PFSK-1 (cell line): ENCODE results near the gene TLNRD1.

Experiments
- FOXP2 ChIP-seq: optimal IDR thresholded peaks from 2 replicates; pipeline ENCODE3; 2011; ENCODE audit warnings: borderline replicate concordance, control low read depth, inconsistent platforms; ENCODE audit not compliant: insufficient read depth; ENCODE audit errors: extremely low read length, extremely low read depth
- POLR2AphosphoS5 ChIP-seq: IDR thresholded peaks from 2 replicates; pipeline ENCODE4 v1.6.1; 2012; ENCODE audit warnings: low read depth, mild to moderate bottlenecking, control low read depth, low read length, moderate library complexity
- SIN3A ChIP-seq: IDR thresholded peaks from 2 replicates; pipeline ENCODE4 v1.6.1; 2012; ENCODE audit warnings: mild to moderate bottlenecking, low read length, moderate library complexity, borderline replicate concordance; ENCODE audit not compliant: insufficient read depth
- TAF1 ChIP-seq: IDR thresholded peaks from 2 replicates; pipeline ENCODE4 v1.6.1; 2012; ENCODE audit warnings: low read length, control low read depth, borderline replicate concordance; ENCODE audit not compliant: insufficient read depth
- TF ChIP-seq, protein P1 (sequence below), 2 experiments: IDR thresholded peaks; 2 replicates each; pipeline versions ENCODE4 v1.6.1 to v1.8.0; 2011 to 2012; ENCODE audit warnings: low read depth in 2 of 2, low read length in 2 of 2, control low read depth in 1 of 2, inconsistent platforms in 1 of 2, mild to moderate bottlenecking in 1 of 2, moderate library complexity in 1 of 2; ENCODE audit not compliant: insufficient read depth in 1 of 2

GRCh38 chr15:81000144-81000623 is 539 bp upstream of the TLNRD1 start:
- no peak for TF ChIP-seq POLR2AphosphoS5
- no peak for TF ChIP-seq TAF1
- no peak for TF ChIP-seq SIN3A
- TF ChIP-seq, protein P1, sequence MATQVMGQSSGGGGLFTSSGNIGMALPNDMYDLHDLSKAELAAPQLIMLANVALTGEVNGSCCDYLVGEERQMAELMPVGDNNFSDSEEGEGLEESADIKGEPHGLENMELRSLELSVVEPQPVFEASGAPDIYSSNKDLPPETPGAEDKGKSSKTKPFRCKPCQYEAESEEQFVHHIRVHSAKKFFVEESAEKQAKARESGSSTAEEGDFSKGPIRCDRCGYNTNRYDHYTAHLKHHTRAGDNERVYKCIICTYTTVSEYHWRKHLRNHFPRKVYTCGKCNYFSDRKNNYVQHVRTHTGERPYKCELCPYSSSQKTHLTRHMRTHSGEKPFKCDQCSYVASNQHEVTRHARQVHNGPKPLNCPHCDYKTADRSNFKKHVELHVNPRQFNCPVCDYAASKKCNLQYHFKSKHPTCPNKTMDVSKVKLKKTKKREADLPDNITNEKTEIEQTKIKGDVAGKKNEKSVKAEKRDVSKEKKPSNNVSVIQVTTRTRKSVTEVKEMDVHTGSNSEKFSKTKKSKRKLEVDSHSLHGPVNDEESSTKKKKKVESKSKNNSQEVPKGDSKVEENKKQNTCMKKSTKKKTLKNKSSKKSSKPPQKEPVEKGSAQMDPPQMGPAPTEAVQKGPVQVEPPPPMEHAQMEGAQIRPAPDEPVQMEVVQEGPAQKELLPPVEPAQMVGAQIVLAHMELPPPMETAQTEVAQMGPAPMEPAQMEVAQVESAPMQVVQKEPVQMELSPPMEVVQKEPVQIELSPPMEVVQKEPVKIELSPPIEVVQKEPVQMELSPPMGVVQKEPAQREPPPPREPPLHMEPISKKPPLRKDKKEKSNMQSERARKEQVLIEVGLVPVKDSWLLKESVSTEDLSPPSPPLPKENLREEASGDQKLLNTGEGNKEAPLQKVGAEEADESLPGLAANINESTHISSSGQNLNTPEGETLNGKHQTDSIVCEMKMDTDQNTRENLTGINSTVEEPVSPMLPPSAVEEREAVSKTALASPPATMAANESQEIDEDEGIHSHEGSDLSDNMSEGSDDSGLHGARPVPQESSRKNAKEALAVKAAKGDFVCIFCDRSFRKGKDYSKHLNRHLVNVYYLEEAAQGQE (IDR thresholded peaks at IDR 0.05; ENCODE audit: insufficient read depth in 1 of 2, low read depth in 2 of 2, low read length in 2 of 2), result no peak
- TF ChIP-seq FOXP2, result no peak
